Prostate gland (tissue), 2 donors: ENCODE measurements around the gene CARMIL1. TPM values are rescaled to one million over a fixed set of nuclear protein-coding genes. Genes with fewer than 3 reads are reported as not detected.

Source experiments
- DNase-seq: peaks from one replicate; pipeline ENCODE4 v3.0.0-alpha.2; 2019; ENCODE audit warnings: low spot score
- H3K27ac ChIP-seq, 2 donors: fragments of 200-600 bp; sonication (generic); 2 replicates each; pipeline ENCODE4 v1.5.1; 2017 to 2019
- H3K27me3 ChIP-seq: fragments of 200-600 bp; sonication (generic); replicated peaks from 2 replicates; pipeline ENCODE4 v1.5.1; 2019; ENCODE audit not compliant: insufficient read depth
- H3K36me3 ChIP-seq, 2 donors: fragments of 200-600 bp; sonication (generic); 1 replicate in 1 of 2; 2 replicates in 1 of 2; pipeline versions ENCODE4 v1.5.1 to v1.8.1; 2017 to 2019
- H3K4me1 ChIP-seq: fragments of 200-600 bp; sonication (generic); replicated peaks from 2 replicates; pipeline ENCODE4 v1.5.1; 2019
- H3K4me3 ChIP-seq, 2 donors: fragments of 200-600 bp; sonication (generic); 2 replicates each; pipeline ENCODE4 v1.5.1; 2017 to 2019
- H3K9me3 ChIP-seq: fragments of 200-600 bp; sonication (generic); 2 replicates; pipeline ENCODE4 v1.5.1; 2017
- CTCF ChIP-seq, 4 experiments: fragments of 200-600 bp in 2 of 4; fragments of 450-650 bp in 2 of 4; sonication (generic) in 2 of 4; IDR thresholded peaks; 1 replicate in 3 of 4; 2 replicates in 1 of 4; pipeline ENCODE4 v1.5.1; 2016 to 2019; ENCODE audit warnings: antibody characterized with exemption in 4 of 4, mild to moderate bottlenecking in 2 of 4, moderate library complexity in 2 of 4
- POLR2A ChIP-seq: fragments of 450-650 bp; IDR thresholded peaks from one replicate; pipeline ENCODE4 v1.6.1; 2016; ENCODE audit warnings: antibody characterized with exemption, mild to moderate bottlenecking
- POLR2AphosphoS5 ChIP-seq: sonication (generic); formaldehyde crosslinking; IDR thresholded peaks from one replicate; pipeline ENCODE4 v1.6.1; 2017; ENCODE audit warnings: antibody characterized with exemption
- WGBS: methylation state at CpG from one replicate; pipeline ENCODE4 v1.1.5; 2018; 5-methylcytosine and 5-hydroxymethylcytosine counted together
- intact Hi-C: fragments of 100-400 bp; cut with DNase I; formaldehyde crosslinking; loops from one replicate; pipeline ENCODE4 v1.14.2; 2022
- total RNA-seq, 2 donors: library from RNA; depleted of rRNA; stranded (reverse); fragments of >200 nt; gene quantifications; one replicate each; pipeline ENCODE4 v1.1.0, GENCODE V29; 2016

Gene CARMIL1
- total RNA-seq, 2 donors from 2014 or later, result 12.9 to 71.7 TPM

- 87% methylated on average over 4 of the region's 4 CpGs for WGBS
- no peaks in the 10 kb centered on the region for H3K36me3 ChIP-seq
- intact Hi-C loops, result no loop called here
Measured at GRCh38 chr6:25484900-25485299, 205.7 kb downstream of the CARMIL1 start.

GRCh38 chr6:25485821-25486534 lies 206.8 kb downstream of the CARMIL1 start:
- DNase-seq, result no peak
- Histone ChIP-seq H3K36me3 (no peaks in the 10 kb centered on the region), H3K27ac (no peak overlapping the region), H3K4me1 (no peaks in the 10 kb centered on the region), H3K4me3 (no peak overlapping the region), H3K9me3 (no peaks in the 10 kb centered on the region), H3K27me3 (no peaks in the 10 kb centered on the region)
- 63% methylated on average over 8 of the region's 8 CpGs for WGBS
- intact Hi-C loops, result no loop called here
- TF ChIP-seq POLR2AphosphoS5 (no peak), CTCF (IDR thresholded peaks at IDR 0.05) (no peak), POLR2A (no peak)

More at GRCh38 chr6:25484900-25485299, 205.7 kb downstream of the CARMIL1 start:
- Histone ChIP-seq H3K27me3 (no peaks in the 10 kb centered on the region), H3K9me3 (no peaks in the 10 kb centered on the region), H3K27ac (no peak overlapping the region), H3K4me3 (no peak overlapping the region), H3K4me1 (no peaks in the 10 kb centered on the region)
- DNase-seq, result no peak
- no peak for TF ChIP-seq CTCF (IDR thresholded peaks at IDR 0.05)
- TF ChIP-seq POLR2A, result no peak
- no peak for TF ChIP-seq POLR2AphosphoS5

GRCh38 chr6:25486550-25486949 lies 207.4 kb downstream of the CARMIL1 start:
- no peaks in the 10 kb centered on the region for H3K27me3 ChIP-seq
- H3K9me3 ChIP-seq, result no peaks in the 10 kb centered on the region
- 54% methylated on average over 3 of the region's 3 CpGs for WGBS
- H3K27ac ChIP-seq, result no peak overlapping the region
- H3K4me1 ChIP-seq, result no peaks in the 10 kb centered on the region
- intact Hi-C loops, result no loop called here
- no peak for DNase-seq
- TF ChIP-seq POLR2AphosphoS5, result no peak
- no peak for TF ChIP-seq CTCF (IDR thresholded peaks at IDR 0.05)
- no peak for TF ChIP-seq POLR2A
- no peak overlapping the region for H3K4me3 ChIP-seq
- no peaks in the 10 kb centered on the region for H3K36me3 ChIP-seq

- 96% methylated on average over 5 of the region's 5 CpGs for WGBS
- H3K36me3 ChIP-seq, result no peaks in the 10 kb centered on the region
- intact Hi-C loops, result no loop called here
- no peaks in the 10 kb centered on the region for H3K9me3 ChIP-seq
- no peaks in the 10 kb centered on the region for H3K4me1 ChIP-seq
- H3K27me3 ChIP-seq, result no peaks in the 10 kb centered on the region
- H3K4me3 ChIP-seq, result no peak overlapping the region
- H3K27ac ChIP-seq, result no peak overlapping the region
- TF ChIP-seq POLR2AphosphoS5, result no peak
- no peak for TF ChIP-seq CTCF (IDR thresholded peaks at IDR 0.05)
- TF ChIP-seq POLR2A, result no peak
- no peak for DNase-seq
Measured at GRCh38 chr6:25487012-25487411, 207.8 kb downstream of the CARMIL1 start.

- DNase-seq, result no peak
- no peak for TF ChIP-seq CTCF (IDR thresholded peaks at IDR 0.05)
- no peak for TF ChIP-seq POLR2AphosphoS5
- no peak for TF ChIP-seq POLR2A
- WGBS, result 91% methylated on average over 3 of the region's 3 CpGs
- H3K27me3 ChIP-seq, result no peaks in the 10 kb centered on the region
- intact Hi-C loops, result no loop called here
- H3K36me3 ChIP-seq, result no peaks in the 10 kb centered on the region
- H3K27ac ChIP-seq, result no peak overlapping the region
- no peak overlapping the region for H3K4me3 ChIP-seq
- no peaks in the 10 kb centered on the region for H3K4me1 ChIP-seq
- no peaks in the 10 kb centered on the region for H3K9me3 ChIP-seq
Measured at GRCh38 chr6:25488156-25488555, 209.0 kb downstream of the CARMIL1 start.
